Raji (cell line): ENCODE results near the gene MED25.

Source experiments
- POLR2A ChIP-seq: IDR thresholded peaks from 2 replicates; pipeline ENCODE4 v1.6.1; 2011; ENCODE audit warnings: low read depth, low read length, control low read depth; ENCODE audit not compliant: insufficient read depth

MED25 gene

GRCh38 chr19:49877020-49877878 lies 59.2 kb downstream of the MED25 start, which contains the start of the genes AKT1S1 and TBC1D17:
Gene AKT1S1 (minus strand): TSS chr19:49877355. CDS start chr19:49873295, 4,060 bp downstream.
Gene TBC1D17 (plus strand): TSS chr19:49877702. CDS start chr19:49877724, 22 bp downstream.
- TF ChIP-seq POLR2A = peak; percentile 77; the same call in 1 of the 2 replicates

GRCh38 chr19:49877879-49878743 lies 60.0 kb downstream of the MED25 start:
- no peak; the same call in 1 of the 2 replicates for TF ChIP-seq POLR2A

- no peak for TF ChIP-seq POLR2A
Measured at GRCh38 chr19:49878744-49879070, 60.6 kb downstream of the MED25 start.

GRCh38 chr19:49879243-49879963 lies 61.3 kb downstream of the MED25 start:
- TF ChIP-seq POLR2A = no peak

- TF ChIP-seq POLR2A = no peak
Measured at GRCh38 chr19:49880162-49880869, 62.2 kb downstream of the MED25 start.

GRCh38 chr19:49881186-49881585 lies 63.1 kb downstream of the MED25 start:
- TF ChIP-seq POLR2A = no peak

GRCh38 chr19:49881672-49882394 lies 63.7 kb downstream of the MED25 start:
- no peak for TF ChIP-seq POLR2A

- no peak for TF ChIP-seq POLR2A
Measured at GRCh38 chr19:49882643-49883042, 64.6 kb downstream of the MED25 start.

- TF ChIP-seq POLR2A = no peak
Measured at GRCh38 chr19:49883094-49883493, 65.0 kb downstream of the MED25 start.

- no peak for TF ChIP-seq POLR2A
Measured at GRCh38 chr19:49884109-49884508, 66.0 kb downstream of the MED25 start.

- no peak for TF ChIP-seq POLR2A
Measured at GRCh38 chr19:49884760-49885159, 66.7 kb downstream of the MED25 start.
